Limb (tissue), 2 donors: ENCODE measurements around the gene GOLGA7B.

Experiments
- DNase-seq, 2 donors: peaks; one replicate each; pipeline ENCODE4 v3.0.0-alpha.2; 2016; ENCODE audit errors: extremely low spot score in 2 of 2

Gene GOLGA7B

DNA sequence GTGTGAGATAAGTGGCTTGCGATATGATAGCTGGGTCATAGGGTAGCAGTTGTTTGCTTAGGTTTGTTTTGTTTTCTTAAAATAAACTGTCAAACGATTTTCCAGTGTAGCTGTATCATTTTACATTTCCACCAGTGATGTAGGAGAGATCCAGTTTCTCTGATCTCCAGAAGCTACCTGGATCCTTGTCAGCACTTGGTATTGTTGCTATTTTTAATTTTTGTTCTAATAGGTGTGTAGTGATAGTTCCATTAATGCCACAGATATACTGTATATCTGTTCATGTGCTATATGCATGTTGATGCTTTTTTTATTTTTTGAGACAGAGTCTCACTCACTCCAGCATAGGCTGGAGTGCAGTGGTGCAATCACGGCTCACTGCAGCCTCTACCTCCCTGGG is 44.4 kb downstream of the GOLGA7B start:
- no peak for DNase-seq

DNA sequence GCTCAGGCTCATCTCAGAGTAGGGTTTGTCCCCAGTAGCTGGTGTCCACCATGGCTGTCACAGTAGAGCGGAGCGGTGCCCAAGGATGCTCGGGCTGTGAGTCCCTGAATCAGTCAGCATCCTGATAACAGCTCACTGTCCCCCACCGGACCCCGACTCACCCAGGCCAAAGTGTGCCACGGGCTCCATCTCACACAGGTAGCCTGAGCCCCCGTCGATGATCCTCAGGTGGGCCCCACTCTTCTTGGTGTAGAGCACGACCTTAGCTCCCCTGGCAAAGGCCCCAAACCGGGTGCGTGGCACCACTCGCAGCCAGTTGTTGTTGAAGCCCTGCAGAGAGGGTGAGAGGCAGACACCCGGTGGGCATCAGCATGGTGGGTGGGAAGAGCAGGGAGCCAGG is 45.4 kb downstream of the GOLGA7B start:
- DNase-seq = no peak

DNA sequence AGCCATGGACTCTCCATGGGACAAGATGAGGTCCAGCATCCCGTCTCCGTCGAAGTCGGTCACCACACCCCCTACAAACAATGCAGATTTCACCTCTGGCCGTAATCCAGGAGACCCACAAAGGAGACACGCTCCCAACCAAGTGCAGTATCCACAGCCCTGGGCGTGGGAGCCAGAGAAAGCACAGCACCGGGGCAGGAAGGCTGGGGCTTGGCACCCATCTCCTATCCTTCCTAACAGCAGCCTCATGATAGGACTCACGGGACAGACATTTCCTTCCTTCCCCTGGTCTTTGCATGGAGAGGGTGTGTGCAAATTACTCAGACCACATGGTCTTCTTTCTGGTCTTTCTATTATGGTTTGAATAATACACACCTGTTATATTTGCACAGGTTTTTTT is 46.3 kb downstream of the GOLGA7B start:
- no peak for DNase-seq

DNA sequence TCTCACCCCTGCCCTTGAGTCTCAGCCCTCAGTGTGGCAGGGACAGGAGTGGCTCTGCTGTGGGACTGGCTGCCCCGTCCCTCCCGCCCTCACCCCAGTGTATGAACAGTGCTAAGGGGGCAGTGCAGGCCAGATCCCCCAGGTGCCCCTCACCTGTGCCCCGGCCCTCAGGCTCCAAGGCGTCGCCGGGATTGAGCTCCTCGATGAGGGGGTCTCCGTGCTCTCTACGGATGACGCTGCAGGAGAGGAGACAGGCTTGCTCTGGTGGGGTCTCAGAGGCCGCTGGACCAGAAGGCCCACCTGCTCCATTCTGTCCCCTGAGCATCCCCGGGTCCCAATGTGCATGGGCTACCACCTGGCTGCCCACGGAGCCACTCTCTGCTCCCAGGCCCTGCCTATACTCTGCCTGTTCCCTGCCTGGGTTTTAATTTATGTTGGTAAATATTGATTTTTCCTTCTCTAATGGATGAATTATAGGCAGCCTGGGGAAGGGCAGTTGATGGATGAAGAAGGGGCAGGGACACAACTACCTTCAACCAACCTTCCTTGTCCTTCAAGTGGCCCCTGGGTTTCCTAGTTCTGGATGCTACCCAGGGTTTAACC is 47.2 kb downstream of the GOLGA7B start:
- DNase-seq = no peak

DNA sequence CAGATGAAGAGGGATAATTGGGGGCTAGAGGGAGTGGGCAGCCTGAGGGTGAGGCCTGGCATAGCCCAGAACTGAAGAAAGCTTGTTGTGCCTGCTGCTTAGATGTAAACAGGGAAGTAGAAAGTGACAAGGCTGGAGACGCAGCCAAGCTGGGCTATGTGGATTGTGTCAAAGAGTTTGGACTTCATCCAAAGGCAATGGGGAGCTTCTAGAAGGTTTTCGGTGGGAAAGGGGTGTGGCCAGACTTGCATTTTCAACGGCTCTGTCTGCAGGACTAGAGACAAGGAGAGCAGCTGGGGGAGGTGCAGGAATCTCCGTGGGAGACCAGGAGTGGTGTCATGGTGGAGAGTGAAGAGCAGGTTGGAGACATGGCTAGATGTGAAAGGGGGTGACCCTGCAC is 48.8 kb downstream of the GOLGA7B start:
- DNase-seq = no peak

DNA sequence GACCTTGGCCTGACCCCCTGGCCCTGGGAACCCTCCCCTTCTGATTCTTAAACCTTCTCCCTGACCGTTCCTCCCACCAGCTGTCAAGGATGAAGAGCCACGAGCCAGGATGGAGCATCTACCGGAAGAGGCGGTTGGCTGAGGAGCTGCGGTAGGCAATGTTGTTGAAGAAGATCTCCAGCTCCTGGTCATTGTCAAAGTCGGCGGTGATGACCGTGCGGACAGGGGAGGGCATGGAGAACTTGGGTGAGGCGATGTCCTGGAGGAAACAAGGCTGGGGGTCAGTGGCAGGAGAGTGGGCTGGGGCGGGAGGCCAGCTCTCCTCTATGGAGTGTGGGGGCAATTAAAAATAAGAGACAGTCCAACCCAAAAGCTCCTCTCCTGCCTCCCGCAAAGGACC is 51.7 kb downstream of the GOLGA7B start:
- DNase-seq = no peak

DNA sequence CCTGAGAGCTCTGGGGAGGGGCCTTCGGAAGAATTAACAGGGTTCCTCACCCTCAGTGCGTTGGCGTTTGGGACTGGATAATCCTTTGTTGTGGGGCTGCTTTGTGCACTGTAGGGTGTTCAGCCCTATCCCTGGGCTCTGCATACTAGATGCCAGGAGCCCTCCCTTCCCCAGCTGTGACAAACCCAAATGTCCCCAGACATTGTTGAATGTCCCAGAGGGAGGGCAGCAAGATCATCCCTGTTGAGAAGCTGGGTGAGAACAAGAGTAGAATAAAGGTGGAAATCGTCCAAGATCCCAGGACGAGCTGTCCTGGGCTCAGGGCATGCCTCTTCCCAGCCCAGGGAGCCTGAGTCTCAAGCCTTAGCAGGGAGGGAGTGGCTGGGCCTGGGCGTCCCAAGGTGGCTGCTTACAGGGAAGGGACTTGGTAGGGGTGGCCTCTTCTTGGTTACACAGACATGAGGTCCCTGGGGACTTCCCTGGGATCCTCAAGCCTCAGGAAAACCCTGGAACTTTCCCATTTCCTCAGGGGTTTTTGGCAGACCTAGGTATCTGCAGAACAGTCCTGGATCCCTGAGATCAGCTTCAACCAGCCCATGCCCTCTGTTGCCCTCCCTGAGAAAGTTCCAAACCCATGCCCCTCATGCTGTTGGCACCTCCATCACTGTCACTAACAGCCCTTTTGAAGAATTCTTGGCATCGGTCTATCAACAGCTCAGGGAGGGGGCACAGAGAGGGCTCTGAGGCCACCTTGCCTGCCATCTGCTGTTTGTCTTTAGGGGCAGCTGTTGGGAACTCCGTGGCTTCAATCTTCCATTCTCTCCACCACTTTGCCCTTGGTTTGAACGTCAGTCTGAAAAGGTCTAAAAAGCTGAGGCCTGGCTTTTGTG is 53.7 kb downstream of the GOLGA7B start:
- DNase-seq = no peak

DNA sequence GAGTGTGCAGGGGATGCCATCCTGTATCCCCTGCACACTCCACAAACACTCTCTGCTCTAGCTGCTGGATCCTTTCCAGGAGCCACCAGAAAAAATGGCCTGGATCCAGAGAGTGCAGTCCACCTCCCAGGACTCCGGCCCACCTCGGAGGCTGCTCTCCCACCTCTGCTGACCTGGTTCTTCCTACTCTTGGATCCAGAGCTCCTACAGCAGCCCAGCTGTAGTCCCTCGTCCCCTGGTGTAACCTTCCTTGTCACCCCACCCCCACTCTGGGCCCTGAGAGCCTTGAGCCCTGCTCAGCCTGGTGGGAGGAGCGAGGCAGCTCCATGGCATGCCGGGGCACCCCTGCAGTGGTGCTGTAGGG is 54.4 kb downstream of the GOLGA7B start:
- no peak for DNase-seq

DNA sequence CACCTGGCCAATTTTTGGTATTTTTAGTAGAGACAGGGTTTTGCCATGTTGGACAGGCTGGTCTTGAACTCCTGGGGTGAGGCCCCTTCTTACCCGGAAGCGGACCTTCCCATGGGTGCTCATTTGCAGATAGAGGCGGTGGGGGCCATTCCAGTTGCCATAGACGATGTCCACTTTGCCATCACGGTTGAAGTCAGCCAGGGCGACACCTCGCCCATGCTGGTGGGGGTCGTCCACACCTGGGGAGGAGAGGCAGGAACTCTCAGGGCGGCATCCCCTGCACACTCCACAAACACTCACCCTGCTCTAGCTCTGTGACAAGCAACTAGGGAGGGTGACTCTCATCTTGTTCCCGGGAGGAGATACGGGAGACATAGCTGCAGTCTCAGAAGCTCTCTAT is 54.9 kb downstream of the GOLGA7B start:
- no peak for DNase-seq

DNA sequence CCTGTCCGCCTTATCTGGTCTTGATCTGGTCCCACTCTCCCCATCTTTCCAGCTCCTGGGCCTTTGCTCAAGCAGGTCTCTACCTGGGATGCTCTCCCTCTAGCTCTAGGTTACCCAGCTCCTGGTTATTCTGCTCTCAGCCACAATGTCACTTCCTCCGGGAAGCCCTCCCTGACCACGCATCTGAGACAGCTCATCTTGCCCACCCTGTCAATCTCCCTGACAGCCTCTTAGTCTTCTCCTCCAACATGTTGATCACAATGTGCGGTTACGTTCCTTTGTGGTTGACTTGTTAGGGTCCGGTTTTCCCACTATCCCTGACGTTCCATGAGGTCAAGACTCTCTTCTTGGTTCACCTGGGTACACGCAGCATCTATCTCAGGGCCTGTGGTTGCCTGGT is 55.6 kb downstream of the GOLGA7B start:
- no peak for DNase-seq

DNA sequence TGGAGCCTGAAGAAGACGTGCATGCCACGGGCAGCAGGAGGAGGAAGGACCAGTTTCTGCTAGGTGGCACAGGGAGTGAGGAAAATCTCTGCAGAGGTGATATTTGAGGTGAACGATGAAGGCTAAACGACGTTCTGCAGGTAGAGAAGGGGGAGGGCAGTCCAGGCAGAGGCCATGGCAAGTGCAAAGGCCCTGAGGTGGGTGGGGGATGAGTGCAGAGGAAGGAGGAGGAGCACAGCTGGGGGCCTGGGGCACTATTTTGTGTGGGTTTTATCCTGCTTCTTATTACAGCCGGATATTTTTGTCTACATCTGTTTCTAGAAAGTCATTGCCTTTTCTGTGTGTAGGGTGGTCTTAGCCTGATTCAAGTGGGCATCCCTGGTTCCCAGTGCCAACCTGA is 57.6 kb downstream of the GOLGA7B start:
- no peak for DNase-seq

DNA sequence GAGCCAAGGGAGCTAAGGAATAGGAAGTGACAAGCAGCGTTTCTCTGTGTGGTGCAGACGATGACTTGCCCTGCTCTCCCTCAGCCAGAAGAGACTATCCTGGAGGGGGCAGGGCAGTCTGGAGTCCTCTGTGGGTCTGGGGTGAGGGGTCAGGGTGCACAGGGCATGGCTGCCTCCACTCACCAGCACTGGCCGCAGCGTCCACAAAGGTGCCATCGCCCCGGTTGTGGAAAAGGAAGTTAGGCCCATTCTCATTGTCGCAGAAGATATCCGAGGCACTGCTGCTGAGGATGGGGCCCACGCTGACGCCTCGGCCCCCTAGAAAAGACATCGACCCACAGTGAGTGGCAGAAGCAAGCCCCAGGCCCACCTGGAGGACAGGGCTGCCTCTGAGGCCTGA is 58.2 kb downstream of the GOLGA7B start:
- no peak for DNase-seq

DNA sequence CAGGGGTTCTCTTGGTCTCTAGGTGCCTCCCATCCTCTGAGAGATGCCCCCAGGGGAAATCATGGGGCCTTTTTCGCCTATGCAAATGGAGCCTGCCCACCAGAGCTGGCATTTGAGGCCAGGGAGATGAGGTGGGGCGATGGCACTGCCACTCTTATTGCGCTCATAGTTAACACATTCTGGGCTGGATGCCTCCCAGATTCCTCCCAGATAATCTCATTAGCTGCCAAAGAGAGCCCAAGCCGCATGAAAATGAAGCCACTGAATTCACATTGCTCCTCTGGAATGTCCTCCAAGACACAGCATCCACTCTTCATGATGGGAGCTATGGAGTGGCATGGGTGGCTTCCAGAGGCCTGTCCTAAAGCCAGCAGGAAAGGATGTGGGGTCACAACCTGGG is 61.0 kb downstream of the GOLGA7B start:
- DNase-seq = no peak

DNA sequence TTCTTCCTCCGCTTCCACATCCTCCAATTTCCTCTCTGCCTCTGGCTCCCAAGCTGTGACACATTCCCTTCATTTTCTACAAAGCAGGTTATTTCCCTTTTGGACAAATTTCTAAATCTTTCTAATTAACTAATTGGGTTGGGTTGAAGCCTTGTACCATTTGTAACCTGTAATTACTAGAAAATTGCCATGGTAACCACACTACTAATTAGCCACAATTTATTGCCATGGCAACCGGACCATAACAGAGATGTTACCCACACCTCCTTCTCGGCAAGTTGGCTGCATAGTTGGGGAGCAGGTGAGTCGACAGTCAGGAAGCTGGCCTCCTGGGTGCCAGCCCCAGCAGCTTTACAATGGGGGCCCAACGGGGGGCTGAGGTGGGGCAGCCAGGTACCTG is 61.6 kb downstream of the GOLGA7B start:
- no peak for DNase-seq

DNA sequence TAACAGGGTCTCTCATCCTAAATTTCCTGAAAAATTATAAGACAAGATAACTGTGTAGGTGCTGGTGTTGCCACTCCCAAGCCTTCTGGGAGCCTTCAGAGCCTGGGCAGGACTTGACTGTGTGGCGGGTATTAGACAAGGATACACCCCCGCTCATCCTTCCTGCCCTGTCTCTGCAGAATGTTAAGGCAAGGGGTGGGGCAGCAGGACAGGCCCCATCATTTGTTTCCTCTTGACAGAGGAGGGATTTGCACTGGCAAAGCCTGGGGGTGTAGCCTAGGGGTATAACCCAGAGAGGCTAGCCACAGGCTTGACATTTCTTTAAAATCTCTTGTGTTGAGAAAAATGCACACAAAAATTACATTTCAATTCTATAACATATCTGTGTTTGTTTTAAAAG is 63.5 kb downstream of the GOLGA7B start:
- DNase-seq = no peak

DNA sequence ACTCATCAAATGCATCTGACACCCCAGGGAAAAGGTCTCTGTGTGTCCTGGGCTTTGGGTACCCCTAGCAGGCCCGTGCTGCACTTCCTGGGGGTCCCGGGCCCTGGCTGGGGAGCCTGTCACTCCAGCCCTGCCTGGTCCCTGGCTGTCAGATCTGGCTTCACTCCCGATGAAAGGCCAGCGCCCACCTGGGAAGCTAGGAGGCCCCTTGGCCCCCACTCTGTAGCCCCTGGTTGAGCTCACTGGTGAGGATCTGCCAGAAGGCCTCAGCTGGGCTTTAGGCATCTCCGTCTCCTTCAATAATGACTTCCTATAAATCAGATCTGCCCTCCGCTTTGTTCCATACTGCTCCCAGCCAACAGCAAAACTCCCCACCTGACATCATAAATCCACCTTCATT is 64.0 kb downstream of the GOLGA7B start:
- no peak for DNase-seq

DNA sequence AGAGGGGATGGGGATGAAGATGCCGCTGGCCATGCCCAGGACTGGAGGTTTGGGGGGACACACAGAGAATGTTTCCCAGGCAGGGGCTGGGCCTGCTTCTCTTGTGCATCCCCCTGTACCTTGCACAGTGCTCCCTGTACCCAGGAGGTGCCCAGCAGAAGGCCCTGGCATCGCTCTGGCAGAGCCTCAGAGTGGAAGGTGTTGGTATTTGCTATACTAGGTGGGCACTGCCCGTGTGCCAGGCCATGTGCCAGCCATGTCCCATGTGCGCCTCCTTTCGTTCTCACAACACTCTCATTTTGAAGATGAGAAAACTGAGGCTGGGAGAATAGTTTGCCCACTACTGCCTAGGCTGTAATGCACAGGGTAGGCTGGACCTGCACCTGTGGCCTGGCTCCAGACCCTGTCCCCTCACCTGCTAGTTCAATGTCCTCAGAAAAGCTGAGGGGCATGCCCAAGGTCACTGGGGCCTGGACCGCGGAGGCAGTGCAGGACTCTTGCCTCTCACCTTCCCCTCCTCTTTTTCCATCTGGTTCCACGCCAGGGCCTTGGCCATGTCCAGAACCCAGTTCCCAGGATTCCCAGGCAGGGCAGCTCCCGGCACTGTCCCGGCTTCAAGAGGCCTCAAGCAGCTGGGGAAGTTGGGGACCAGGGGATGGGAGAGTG is 64.7 kb downstream of the GOLGA7B start:
- no peak for DNase-seq

DNA sequence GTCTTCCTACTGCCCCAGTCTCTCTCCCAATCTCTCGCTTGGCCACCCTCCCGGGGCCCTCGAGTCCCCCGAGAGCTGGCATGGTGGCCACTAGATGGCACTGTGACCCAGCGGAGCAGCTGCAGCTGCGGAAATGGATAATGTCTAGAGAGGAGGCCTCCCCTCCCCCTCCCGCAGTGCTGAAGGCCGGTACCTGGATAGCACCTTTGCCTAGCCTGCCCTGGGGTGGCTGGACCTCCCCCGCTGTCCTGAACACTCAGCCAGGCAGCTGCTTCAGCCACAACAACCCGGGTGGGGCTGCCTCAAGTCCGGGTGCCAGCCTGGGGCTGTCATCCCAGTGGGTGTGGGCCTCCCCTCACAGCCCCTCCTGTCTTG is 65.2 kb downstream of the GOLGA7B start:
- peak; percentile 30 to 83 for DNase-seq

DNA sequence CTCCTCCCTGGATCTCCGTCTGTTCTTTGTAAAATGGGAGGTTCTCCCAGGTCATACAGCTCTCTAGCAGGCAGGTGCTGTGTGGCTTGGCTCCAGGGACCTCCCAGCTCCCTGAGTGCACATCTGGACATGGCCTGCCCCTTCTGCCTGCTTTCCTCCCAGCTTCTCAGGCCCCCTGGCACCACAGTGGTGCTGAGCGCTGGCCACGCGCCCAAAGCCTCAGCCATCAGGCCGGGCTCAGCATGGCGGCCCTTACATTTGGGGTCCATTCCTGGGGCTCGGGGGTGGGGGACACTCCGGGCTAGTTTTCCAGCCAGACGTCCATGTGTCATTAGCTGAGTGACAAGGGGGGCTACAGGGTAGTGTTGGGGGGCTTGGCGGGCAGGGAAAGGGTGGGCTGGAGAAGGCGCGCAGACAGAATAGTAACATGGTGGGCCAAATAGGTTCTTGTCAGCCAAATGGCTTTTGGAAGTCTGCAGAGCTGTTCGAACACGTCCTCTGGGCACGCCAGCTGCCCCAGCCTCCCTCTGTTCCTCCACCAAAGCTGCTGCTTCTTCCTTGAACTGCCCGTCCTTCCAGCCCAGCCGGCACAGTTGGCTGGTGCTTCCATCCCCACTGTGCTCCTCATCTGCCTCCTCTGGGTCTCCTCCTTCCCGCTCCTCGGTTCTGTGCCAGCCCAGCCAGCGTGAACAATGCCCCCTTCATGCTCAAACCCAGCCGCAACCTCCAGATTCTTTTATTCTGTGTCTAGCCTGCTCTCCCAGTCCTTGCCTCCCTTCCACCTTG is 65.9 kb downstream of the GOLGA7B start:
- no peak for DNase-seq

DNA sequence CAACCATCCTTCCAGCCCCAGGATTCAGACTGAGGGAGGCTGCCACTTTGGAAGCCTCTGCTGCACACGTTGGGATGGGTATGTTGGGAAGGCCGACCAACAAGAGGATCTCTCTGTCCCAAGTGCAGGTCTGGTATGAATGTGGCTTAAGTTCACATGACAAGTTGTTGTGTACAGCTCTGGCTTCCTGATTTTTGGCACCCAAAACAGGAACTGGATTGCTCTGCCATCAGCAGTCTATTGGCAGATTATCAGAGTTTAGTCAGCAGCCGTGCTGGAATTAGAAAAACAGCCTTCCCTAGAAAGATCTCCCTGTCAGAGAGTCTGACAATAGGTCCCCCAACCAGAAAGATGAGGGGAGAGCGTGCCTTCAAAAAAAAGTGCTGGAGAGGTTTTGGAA is 66.9 kb downstream of the GOLGA7B start:
- DNase-seq = no peak

DNA sequence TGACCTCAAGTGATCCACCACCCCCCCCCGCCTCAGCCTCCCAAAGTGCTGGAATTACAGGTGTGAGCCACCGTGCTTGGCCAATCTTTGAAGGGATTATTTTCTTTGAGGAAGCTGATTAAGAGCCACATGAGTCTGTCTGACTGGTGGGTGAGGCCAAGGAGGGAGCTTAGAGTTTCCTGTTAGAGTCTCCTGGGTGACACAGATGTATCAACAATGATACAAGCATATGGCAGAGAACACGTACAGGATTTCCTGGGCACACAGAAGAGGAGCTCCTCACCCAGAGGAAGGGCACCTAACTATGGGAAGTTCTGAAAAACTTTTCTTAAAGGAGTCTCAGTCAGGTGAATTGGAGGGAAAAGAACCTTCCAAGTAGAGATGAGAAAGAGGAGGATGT is 69.4 kb downstream of the GOLGA7B start:
- DNase-seq = no peak

DNA sequence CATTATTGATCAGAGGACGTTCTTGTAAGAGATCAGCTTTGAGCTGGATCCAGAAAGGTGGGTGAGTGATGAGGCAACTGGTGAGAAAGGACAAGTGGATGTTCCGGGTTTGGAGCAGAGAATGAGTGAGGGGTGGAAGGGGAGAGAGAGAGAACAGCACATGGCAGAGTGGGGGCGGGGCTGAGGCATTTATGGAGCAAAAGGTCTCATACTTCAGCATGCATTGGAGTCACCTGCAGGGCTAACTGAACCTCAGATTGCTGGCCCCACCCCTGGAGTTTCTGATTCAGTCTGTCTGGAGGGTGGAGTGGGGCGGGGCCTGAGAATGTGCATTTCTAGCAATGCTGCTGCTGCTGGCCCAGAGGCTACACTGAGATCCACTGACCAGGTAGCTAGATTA is 71.2 kb downstream of the GOLGA7B start:
- DNase-seq = no peak
